Effector memory CD4-positive, alpha-beta T cell (primary cell): ENCODE measurements around the gene GRIK5.

Experiments used
- DNase-seq, 3 donors: peaks; one replicate each; pipeline ENCODE4 v3.0.0-alpha.2; 2020
- H3K27ac ChIP-seq: 2 replicates; pipeline ENCODE4 v1.7.0; 2013; ENCODE audit warnings: mild to moderate bottlenecking, low read length, moderate library complexity; ENCODE audit not compliant: insufficient read depth, poor library complexity, severe bottlenecking
- H3K27me3 ChIP-seq: replicated peaks from 2 replicates; pipeline ENCODE4 v1.7.0; 2013; ENCODE audit warnings: mild to moderate bottlenecking, low read length; ENCODE audit not compliant: insufficient read depth, control insufficient read depth, poor library complexity, severe bottlenecking
- H3K36me3 ChIP-seq: 2 replicates; pipeline ENCODE4 v1.7.0; 2013; ENCODE audit warnings: mild to moderate bottlenecking, low read length, moderate library complexity; ENCODE audit not compliant: control insufficient read depth, insufficient read depth
- H3K4me1 ChIP-seq: 2 replicates; pipeline ENCODE4 v1.7.0; 2013; ENCODE audit warnings: low read length, mild to moderate bottlenecking; ENCODE audit not compliant: control insufficient read depth, insufficient read depth, poor library complexity, severe bottlenecking
- H3K4me3 ChIP-seq: 2 replicates; pipeline ENCODE4 v1.7.0; 2013; ENCODE audit warnings: low read length, low read depth, mild to moderate bottlenecking; ENCODE audit not compliant: insufficient read depth, poor library complexity, severe bottlenecking
- H3K9me3 ChIP-seq: 2 replicates; pipeline ENCODE4 v1.7.0; 2013; ENCODE audit warnings: mild to moderate bottlenecking, low read length, moderate library complexity; ENCODE audit not compliant: control insufficient read depth
- total RNA-seq, 3 donors: gene quantifications; one replicate each; lab custom pipeline; 2026; lab: John Stamatoyannopoulos, UW

The GRIK5 gene
- 0 to 0.78 (median 0.19) reads per million in 3 donors for total RNA-seq

GRCh38 chr19:42069619-42070351, at the start of gene GRIK5:
Gene GRIK5 (minus strand): TSS chr19:42070206. CDS start chr19:42065770, 4,436 bp downstream.
- Histone ChIP-seq H3K27ac (no peak within 1 kb of the TSS), H3K27me3 (peaks cover 7% of the 10 kb centered on the region), H3K36me3 (no peaks in the 10 kb centered on the region), H3K4me3 (no peak within 1 kb of the TSS), H3K9me3 (no peaks in the 10 kb centered on the region), H3K4me1 (no peaks in the 10 kb centered on the region)
- no peak for DNase-seq

GRCh38 chr19:42117076-42117475, 47.1 kb upstream of the GRIK5 start:
- Histone ChIP-seq H3K4me3 (no peak overlapping the region), H3K9me3 (no peaks in the 10 kb centered on the region), H3K27ac (no peak overlapping the region), H3K27me3 (no peaks in the 10 kb centered on the region), H3K4me1 (peaks cover 12% of the 10 kb centered on the region), H3K36me3 (peaks cover 44% of the 10 kb centered on the region)
- no peak for DNase-seq

- no peaks in the 10 kb centered on the region for H3K9me3 ChIP-seq
- H3K27ac ChIP-seq: no peak overlapping the region
- peaks cover 6% of the 10 kb centered on the region for H3K4me1 ChIP-seq
- DNase-seq: no peak
- peaks cover 44% of the 10 kb centered on the region for H3K36me3 ChIP-seq
- no peaks in the 10 kb centered on the region for H3K27me3 ChIP-seq
- H3K4me3 ChIP-seq: no peak overlapping the region
Observed at GRCh38 chr19:42116308-42117075, 46.5 kb upstream of the GRIK5 start.

- Histone ChIP-seq H3K27me3 (no peaks in the 10 kb centered on the region), H3K36me3 (peaks cover 45% of the 10 kb centered on the region), H3K4me1 (no peaks in the 10 kb centered on the region), H3K4me3 (no peak overlapping the region), H3K9me3 (no peaks in the 10 kb centered on the region), H3K27ac (no peak overlapping the region)
- no peak for DNase-seq
Observed at GRCh38 chr19:42115705-42116104, 45.7 kb upstream of the GRIK5 start.

GRCh38 chr19:42115219-42115618, 45.2 kb upstream of the GRIK5 start:
- Histone ChIP-seq H3K36me3 (peaks cover 49% of the 10 kb centered on the region), H3K4me1 (no peaks in the 10 kb centered on the region), H3K27ac (no peak overlapping the region), H3K27me3 (no peaks in the 10 kb centered on the region), H3K9me3 (no peaks in the 10 kb centered on the region), H3K4me3 (no peak overlapping the region)
- no peak for DNase-seq

GRCh38 chr19:42114412-42114811, 44.4 kb upstream of the GRIK5 start:
- no peak for DNase-seq
- Histone ChIP-seq H3K4me3 (no peak overlapping the region), H3K27me3 (no peaks in the 10 kb centered on the region), H3K4me1 (no peaks in the 10 kb centered on the region), H3K27ac (no peak overlapping the region), H3K36me3 (peaks cover 52% of the 10 kb centered on the region), H3K9me3 (no peaks in the 10 kb centered on the region)

GRCh38 chr19:42113641-42114348, 43.8 kb upstream of the GRIK5 start:
- Histone ChIP-seq H3K27me3 (no peaks in the 10 kb centered on the region), H3K4me1 (no peaks in the 10 kb centered on the region), H3K27ac (no peak overlapping the region), H3K9me3 (no peaks in the 10 kb centered on the region), H3K4me3 (no peak overlapping the region), H3K36me3 (peaks cover 58% of the 10 kb centered on the region)
- no peak for DNase-seq

GRCh38 chr19:42111811-42112210, 41.8 kb upstream of the GRIK5 start:
- DNase-seq: no peak
- Histone ChIP-seq H3K4me1 (no peaks in the 10 kb centered on the region), H3K27ac (no peak overlapping the region)

GRCh38 chr19:42111384-42111783, 41.4 kb upstream of the GRIK5 start:
- Histone ChIP-seq H3K9me3 (no peaks in the 10 kb centered on the region), H3K27ac (no peak overlapping the region), H3K27me3 (no peaks in the 10 kb centered on the region), H3K36me3 (peaks cover 40% of the 10 kb centered on the region), H3K4me1 (no peaks in the 10 kb centered on the region), H3K4me3 (no peak overlapping the region)
- DNase-seq: no peak

More at GRCh38 chr19:42111811-42112210, 41.8 kb upstream of the GRIK5 start:
- Histone ChIP-seq H3K4me3 (no peak overlapping the region), H3K36me3 (peaks cover 44% of the 10 kb centered on the region), H3K9me3 (no peaks in the 10 kb centered on the region), H3K27me3 (no peaks in the 10 kb centered on the region)
